NOMO-1 treated with DMSO at 0.1 percent for 48 hours (cell line): ENCODE results near the gene EDN1.

Experiments
- DNase-seq: peaks from one replicate; lab custom pipeline; 2025; ENCODE audit not compliant: unreplicated experiment; lab: John Stamatoyannopoulos, UW

Gene EDN1

DNA sequence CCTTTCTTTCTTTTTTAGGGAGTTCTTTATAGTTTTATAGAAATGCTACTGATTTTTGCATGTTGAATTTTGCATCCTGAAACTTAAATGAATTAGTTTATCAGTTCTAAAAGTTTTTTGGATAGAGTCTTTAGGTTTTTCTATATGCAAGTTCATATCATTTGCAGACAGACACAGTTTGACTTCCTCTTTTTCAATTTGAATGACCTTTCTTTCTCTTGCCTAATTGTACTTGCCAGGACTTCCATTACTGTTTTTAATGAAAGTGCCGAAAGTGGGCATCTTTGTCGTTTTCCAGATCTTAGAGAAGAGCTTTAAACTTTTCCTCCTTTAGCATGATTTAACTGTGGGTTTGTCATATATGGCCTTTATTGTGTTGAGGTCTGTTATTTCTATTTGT, 21.1 kb upstream of the EDN1 start:
- peak; percentile 79 for DNase-seq

DNA sequence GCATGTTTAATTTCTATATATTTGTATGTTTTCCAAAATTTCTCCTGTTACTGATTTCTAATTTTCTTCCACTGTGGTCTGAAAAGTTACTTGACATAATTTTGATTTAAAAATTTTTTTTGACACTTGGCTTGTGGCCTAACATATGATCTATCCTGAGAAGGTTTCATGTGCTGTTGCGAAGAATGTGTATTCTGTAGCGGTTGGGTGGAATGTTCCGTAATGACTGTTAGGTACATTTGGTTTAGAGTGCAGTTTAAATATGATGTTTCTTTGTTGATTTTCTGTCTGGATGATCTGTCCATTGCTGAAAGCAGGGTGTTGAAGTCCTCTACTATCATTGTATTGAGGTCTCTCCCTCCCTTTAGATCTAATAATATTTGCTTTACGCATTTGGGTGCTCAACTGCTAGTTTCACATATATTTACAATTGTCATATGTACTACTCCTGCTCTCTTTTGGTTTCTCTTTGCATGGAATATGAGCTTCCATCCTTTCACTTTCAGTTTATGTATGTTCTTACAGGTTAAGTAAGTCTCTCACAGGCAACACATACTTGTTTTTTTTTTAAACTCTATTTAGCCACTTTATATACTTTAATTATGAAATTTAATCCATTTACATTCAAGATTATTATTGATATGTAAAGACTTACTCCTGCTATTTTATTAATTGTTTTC, 19.5 kb upstream of the EDN1 start:
- no peak for DNase-seq

DNA sequence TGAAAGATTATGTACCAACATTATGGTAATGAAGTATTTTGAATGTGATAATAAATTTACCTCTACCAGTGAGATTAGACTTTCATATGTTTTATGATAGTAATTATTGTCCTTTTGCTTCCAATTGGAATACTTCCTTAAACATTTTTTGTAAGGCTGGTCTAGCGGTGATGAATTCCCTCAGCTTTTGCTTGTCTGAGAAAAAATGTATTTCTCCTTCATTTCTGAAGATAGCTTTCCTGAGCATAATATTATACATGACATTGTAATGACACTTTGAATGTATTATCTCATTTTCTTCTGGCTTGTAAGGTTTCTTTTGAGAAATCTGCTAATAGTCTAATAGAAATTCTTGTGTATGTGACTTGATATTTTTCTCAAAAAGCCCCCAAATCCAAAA, 18.6 kb upstream of the EDN1 start:
- DNase-seq = no peak

DNA sequence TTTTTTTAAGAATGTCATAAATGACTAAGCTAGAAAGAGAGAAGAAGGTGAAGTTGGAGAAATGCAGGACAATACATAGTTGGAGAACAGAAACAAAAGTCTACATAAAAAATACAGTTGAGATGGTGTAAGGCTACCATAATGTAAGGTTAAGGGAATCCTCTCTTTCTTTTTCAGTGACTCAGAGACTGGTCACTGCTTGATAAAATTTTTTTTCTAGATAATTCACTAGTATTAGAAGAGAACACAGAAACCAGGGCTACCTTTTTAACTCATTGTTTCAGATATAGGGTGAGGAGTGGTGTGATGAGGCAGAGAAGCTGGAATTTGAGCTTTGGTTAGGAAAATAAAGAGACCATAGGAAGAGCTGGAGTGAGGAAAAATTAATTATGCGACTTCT, 18.2 kb upstream of the EDN1 start:
- DNase-seq = no peak

DNA sequence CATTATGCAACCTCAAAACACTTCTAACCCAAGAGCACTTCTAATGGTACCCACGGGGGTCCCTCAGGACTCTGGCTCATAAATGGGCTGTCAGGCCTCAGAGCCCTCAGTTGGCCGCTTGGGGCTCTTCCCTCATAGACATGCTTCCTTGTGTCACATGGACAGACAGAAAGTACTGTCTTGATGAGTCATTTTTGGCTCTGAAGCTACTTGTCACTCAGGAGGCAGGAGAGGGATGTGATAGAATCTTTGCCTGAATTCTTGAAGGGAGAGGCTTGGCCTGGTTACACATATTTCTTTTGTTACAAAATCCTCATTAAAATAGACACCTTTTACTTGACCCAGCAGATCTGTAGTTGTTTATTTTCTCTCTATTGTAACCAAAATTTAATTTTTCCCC, 15.1 kb upstream of the EDN1 start:
- DNase-seq = peak; percentile 5

DNA sequence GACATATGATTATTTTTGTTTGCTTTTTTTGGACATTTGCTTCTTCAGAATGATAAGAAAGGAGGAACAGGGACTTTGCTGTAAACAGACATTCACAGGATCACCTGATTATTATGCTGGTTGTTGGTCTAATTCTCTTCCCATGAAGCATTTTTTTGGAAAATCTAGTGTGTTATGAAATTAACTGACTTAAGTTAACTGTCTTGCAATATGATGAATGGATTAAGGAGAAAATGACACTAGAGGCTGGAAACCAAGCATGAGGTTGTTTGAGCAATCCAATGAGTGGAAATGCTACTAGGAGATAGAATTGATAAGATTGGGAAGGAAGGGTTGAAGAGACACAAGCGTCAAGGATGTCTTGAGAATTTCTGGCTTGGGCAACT, 13.2 kb upstream of the EDN1 start:
- DNase-seq = no peak

DNA sequence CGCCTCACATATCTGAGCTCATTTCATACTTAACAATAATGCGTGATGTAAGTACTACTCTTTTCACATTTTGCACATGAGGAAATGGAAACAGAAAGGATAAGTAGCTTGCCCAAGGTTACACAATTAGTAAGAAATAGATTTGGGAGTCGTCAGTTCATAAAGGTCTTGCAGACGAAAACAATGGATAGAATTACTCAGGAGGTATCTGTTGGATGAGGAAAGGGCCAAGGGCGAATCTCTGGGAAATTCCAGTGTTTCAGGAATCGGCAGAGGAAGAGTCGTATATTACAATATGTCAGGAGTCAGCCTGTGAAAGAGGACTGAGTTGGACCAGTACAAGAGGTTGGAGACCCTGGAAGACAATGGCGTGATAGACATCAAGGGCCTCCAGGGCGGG, 12.8 kb upstream of the EDN1 start:
- DNase-seq = peak; percentile 12

DNA sequence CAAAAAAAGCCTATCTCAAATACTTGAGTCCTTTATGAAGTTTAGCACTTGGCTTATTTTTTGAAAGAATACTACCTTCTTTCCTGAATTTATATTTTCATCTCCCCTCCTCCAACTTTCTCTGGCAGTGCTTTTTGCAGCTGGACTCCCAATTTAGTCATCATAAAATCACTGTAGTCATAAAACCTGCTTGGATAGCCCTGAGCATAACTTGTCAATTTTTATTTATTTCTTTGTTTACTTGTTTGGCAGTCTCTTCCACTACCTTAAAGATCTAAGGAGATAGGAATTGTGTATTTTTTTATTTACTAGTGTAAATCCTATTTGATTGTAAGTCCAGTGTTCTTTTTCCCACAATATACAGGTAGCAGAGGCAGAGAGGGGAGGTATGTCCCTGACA, 11.2 kb upstream of the EDN1 start:
- no peak for DNase-seq

DNA sequence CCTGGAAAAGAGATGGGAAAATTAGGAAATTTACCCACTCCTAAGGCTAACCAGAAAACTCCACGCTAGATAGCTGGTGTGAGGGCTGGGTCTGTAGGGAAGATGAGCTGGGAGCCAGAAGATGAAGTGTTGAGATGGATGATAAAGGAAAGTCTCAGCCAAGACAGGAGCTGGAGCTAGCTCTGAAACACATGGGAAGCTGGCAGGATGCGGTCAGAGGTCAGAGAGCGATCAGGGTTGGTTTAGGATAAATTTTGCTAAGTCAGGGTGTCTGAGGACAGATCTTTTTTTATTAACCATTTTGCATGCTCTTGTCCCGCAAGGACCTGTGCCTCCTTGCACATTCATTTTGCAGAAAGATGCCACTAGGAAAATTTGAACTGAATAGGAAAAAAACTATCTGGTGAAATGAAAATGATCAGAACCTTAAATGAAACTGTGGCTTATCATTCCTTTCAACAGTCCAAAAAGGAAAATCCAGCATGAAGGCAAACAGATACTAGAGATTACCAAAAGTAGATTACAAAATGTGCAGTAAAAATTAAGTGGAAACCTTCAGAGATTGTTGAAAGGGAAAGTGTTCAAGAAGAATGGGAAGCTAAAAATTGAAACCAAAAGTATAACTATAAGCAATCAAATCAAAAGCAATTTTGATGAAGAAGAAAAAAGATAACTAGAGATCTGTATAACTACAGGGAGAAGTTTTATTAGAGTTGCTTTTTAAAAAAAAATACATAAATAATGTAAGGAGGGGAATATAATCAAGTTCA, 10.7 kb upstream of the EDN1 start:
- peak; percentile 31 for DNase-seq

DNA sequence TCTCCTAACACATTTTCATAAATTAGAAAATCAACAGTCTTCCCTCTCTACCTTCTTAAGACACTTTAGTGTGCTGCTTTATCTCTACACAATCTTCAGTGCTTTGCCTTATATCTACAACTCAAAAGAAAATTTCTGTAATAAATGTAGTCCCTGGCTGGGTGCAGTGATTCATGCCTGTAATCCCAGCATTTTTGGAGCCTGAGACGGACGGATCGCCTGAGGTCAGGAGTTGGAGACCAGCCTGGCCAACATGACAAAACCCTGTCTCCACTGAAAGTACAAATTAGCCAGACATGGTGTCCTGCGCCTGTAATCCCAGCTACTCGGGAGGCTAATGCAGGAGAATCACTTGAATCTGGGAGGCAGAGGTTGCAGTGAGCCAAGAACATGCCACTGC, 9.7 kb upstream of the EDN1 start:
- DNase-seq = no peak

DNA sequence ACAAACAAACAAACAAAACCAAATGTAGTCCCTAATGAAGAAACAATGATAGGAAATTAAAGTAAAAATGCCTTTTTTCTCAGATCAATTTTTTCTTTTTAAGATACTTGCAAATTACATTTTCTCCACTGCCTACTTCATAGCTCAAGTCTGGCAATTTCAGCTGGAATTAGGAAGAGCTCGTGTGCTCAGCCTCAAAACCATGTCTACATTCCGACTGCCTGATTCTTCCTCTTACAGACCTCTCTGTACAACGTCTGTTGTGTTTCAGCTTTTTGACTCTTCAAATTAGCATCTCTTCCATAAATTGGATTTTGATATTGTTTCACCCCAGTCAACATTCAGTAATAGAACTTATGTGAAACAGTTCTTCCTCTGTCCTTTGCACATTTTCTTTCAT, 9.3 kb upstream of the EDN1 start:
- no peak for DNase-seq

DNA sequence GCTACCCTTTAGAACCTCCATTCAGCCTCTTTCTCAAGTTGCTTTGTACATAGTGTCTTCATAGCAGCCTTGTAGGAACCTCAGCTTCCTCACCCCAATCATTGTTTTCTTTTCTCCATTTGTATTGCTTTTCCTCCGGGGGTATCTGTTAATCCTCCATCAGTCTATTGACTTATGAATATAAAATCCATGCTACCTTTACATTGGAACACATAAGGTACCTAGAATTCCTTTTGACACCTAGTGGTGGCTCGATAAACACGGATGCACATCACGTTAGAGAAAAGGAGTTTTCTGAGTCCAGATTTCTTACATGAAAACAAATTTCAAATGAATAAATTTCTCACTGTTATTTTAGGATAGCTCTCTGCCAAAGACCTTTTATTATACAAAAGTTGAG, 6.3 kb upstream of the EDN1 start:
- DNase-seq = no peak

DNA sequence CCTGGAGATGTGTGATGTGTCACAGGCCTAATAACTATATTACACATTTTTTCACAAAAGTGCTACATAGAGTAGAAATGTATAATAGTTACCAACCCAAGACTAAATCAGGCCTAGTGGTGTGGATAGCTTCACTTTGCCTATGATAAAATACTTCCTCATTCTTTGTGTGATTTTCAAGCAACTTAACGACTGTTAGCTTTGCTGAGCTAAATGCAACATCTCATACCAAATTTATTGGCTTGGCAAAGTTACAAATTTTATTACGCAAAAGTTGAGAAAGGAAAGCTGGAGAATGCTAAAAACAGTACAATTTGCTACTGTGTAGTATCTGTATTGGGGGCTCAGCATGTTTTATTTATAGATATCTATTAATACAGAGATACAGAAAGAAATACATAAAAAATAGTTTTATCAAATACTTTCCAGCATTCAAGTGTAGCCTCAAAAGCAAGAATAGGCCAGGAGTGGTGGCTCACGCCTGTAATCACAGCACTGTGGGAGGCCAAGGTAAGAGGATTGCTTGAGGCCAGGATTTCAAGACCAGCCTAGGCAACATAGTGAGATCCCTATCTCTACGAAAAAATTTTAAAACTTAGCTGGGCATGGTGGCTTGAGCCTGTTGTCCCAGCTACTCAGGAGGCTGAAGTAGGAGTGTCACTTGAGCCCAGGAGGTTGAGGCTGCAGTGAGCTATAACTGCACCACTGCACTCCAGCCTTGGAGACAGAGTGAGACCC, 3.6 kb upstream of the EDN1 start:
- DNase-seq = peak; percentile 89

DNA sequence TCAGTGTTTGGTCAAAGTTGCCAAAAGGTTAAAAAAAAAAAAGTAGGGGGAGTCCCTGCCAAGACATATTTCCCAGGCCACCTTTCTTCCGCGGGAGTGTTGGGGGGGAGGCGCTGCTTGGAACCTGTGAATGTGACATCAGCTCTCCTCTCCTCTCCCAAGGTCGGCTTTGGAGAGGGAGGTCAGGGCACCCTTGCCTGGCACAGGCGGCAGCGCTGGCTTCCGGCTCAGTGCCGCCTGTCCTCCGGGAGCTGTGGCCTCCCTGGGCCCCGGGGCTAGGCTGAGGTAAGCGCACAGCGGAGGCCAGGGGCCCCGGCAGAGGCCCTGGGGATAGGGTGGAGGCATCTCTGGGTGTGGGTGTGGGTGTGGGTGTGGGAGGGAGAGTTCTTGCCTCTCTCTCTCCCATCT, 1.9 kb upstream of the EDN1 start:
- DNase-seq = no peak

DNA sequence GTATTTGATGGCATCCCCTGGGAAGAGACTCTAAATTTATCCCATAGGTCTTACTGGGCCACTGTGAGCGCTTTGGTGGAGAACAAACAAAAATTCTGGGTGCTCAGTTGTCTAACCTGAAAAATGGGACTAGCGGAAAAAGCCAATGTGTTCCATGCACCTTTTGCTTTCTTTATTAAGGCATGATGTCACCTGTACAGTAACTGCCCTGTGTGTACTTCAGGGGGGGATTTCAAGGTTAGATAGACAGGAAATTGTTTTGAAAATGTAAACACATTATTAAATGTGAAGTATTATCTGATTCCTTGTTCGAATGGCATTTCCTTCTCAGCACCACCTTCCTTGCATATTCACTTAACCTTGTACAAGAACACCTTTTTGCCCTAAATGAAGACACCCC, 1.2 kb upstream of the EDN1 start:
- DNase-seq = no peak

DNA sequence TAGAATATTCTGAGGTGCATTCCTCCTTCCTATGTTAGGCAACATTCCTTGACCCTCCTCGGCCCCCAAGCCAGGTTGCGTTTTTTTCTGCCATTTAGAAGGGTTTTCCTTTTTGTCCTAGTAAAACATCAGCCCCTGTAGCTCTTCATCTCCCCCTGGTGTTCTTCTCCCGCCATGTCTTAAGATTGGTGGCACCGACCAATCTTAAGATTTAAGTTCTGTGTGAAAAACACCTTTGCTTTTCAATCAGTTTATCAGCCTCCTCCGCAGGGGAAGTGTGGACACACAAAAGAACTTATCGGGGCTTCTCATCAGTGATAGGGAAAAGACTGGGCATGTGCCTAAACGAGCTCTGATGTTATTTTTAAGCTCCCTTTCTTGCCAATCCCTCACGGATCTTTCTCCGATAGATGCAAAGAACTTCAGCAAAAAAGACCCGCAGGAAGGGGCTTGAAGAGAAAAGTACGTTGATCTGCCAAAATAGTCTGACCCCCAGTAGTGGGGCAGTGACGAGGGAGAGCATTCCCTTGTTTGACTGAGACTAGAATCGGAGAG, 719 bp upstream of the EDN1 start:
- DNase-seq = peak; percentile 60

DNA sequence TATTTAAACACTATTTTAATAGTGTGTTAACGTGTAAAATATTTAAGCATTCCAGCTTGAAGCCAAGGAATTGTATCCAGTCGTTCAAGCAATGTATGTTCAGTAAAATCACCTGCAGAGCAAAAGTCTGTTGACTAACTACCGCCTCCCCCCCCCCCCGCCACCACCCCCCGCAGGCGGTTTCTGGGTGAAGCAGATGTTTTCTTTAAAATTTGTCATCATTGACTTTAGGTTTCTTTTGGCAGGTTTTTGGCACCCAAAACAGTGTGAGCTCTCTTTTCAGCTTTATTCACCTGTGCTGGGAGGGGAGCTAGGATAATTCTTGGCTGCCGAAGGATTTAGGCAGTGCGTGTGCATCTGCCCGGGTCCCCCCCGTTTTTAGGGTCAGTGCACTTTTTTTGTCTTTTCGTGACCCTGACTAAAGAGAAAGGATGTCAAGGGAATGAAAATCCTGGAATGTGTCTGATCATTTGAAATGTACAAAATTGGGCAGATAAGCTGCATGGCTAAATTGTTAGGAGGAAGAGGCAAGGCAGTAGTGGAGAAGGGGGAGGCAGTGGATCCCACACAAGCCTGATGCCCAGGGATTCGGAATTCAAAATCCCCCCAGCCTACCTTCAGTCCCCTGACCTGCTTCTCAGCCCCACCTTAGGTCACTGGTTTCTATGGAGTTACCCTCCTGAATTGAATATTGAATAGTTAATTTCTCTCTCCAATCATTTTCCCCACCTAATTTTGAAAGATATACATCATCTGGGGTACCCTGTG, 1.1 kb downstream of the EDN1 start:
- DNase-seq = no peak

DNA sequence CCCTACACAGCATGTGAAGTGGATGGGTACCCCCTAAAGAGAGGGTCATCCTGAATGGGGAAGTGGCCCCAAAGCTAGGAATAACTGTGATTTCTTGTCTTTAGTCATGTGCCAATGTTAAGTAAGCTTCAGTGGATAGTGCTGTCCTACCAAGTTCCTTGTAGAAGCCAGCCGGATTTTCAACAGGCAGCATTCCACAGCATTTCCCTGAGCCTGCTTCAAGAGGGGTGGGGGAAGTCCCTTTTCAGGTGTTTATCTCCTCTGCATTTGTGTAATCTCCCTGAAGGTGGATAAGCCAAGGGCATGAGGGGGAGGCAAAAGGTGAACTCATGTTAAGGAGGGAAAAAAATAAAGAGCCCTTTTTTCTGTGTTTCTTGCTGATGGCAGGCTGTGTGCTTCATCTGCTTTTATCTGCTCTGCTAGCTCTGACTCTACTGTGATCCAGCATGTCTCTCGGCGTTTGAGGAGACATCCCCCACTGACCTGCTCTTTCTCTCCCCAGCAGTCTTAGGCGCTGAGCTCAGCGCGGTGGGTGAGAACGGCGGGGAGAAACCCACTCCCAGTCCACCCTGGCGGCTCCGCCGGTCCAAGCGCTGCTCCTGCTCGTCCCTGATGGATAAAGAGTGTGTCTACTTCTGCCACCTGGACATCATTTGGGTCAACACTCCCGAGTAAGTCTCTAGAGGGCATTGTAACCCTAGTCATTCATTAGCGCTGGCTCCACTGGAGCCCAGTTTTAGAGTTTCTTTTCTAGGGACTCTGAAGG, 1.9 kb downstream of the EDN1 start:
- peak; percentile 22 for DNase-seq

DNA sequence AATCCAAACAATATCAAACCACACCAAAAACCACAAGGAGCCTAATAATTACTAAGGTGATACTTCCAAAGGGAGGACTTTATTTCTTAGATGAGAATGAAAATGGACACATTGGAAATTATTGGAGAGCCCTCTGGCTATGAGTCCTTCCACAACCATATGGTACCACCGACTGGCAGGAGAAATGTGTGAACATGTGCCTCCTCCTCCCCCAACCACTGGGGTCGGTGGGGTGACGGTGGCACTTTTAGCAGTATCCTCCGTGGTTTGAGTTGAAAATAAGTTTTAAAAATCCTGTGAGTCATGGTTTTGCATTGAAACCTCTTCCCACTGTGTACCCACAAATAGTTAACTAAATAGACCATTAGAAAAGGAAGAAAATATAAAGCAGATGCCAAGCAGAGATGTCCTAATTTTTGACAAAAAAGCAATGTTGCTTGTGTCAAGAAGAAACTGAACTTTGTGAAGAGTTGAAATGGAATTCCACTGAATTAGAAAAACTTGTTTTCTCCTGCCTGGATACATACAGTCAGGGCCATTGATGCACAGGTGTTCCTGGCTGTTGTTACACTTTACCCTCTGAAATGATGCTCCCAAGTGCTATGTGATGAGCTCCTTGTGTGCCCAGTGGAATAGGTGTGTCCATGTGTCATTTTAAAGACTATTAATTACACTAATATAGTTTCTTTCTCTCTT, 3.2 kb downstream of the EDN1 start:
- no peak for DNase-seq
